Fibroblast of pulmonary artery (primary cell): ENCODE results near the gene CCDC57.

Source experiments
- DNase-seq: peaks from one replicate; pipeline ENCODE4 v3.0.0-alpha.2; 2010; ENCODE audit warnings: low read depth
- H3K4me3 ChIP-seq: replicated peaks from 2 replicates; pipeline ENCODE4 v1.5.1; 2011; ENCODE audit warnings: low read depth, mild to moderate bottlenecking, control low read depth, low read length, moderate library complexity
- CTCF ChIP-seq: IDR thresholded peaks from 2 replicates; pipeline ENCODE4 v1.5.1; 2011; ENCODE audit warnings: mild to moderate bottlenecking, control low read depth, low read length, inconsistent platforms; ENCODE audit errors: missing control alignments

Gene CCDC57

GRCh38 chr17:82090549-82091263, 121.9 kb downstream of the CCDC57 start:
- no peak overlapping the region for H3K4me3 ChIP-seq
- no peak for TF ChIP-seq CTCF
- no peak for DNase-seq

- TF ChIP-seq CTCF = no peak
- no peak overlapping the region for H3K4me3 ChIP-seq
- no peak for DNase-seq
These were observed 122.7 kb downstream of the CCDC57 start for GRCh38 chr17:82089723-82090548.

DNA sequence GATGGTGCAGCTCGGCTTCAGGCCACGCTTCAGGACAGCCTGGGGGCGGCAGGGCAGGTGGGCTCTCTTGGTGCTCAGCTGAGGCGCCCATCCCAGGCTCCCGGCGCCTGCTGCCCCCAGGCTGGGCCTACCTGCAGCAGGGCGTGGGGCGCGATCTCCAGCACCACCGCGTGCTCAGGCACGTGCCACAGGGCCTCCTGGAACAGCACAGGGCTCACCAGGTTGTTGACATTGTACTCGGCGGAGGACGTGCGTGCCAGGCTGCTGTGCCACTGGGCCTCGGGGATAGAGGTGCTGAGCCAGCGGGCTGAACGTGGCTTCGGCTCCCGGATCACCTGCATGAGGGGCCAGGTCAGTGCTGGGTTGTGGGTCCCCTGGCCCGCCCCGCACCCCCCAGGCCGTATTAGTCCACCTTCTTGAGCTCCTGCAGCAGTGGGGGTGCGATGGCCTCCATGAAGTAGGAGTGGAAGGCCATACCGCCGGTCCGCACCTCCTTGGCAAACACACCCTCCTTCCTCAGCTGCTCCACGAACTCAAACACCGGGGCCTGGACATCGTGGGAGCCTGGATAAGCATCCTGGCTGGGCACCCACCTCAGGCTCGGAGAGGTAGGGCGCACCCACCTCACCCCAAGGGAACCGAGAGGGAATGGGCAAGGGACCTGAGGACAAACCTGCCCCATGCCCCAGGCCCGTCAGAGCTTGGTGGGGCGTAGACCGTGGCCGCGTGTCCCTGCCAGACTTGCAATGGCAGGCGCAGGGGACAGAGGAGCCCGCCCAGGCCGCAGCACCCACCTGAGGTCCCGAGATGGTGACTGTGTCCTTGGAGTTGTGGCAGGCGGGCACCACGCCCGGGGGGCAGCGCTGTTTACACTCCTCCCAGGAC, 123.6 kb downstream of the CCDC57 start:
- no peak for DNase-seq
- no peak for TF ChIP-seq CTCF
- no peak overlapping the region for H3K4me3 ChIP-seq

DNA sequence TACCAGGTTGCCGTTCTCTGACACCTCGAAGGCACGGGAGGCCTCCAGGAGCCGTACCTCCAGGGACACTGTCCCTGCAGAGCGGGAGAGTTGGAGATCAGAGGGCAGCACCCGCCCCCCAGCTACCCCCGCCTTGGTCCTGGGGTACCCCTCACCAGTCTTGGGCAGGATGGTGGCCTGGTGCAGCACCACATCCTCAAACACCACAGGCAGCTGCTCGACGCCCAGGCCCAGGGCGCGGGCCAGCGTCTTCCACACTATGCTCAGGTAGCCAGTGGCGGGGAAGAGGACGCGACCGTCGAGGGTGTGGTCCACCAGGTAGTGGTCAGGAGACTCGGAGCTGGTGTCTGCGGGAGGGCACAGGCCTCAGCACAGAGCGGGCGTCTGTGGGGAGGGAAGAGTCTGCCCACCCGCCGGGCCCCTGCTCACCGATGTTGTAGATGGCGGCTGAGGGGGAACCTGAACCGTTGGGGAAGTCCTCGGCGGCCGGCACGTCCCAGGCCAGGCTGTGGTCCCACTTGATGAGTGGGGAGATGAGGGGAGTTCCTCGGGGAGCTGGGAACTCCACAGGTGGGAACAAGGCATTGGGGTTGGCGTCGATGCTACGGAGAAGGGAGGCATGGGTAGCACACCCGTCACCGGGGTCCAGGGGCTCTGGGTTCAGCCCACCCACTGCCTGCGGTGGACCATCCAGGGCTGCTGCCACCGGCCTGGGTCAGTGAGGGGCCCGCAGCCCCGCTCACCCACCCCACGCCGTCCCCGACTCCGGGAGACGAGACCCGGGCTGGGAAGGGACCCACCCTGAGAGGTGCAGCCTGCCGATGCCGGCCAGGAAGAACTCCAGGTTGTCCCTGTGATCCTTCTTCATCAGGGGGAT, 124.4 kb downstream of the CCDC57 start:
- DNase-seq = no peak
- H3K4me3 ChIP-seq = no peak overlapping the region
- TF ChIP-seq CTCF = no peak

- no peak for TF ChIP-seq CTCF
- H3K4me3 ChIP-seq = no peak overlapping the region
- no peak for DNase-seq
These were observed 125.4 kb downstream of the CCDC57 start for GRCh38 chr17:82086941-82087906.
